RCC 7860 (cell line): Measurements from ENCODE around the gene MIF4GD.

Experiments
- DNase-seq: peaks from one replicate; pipeline ENCODE4 v3.0.0-alpha.2; 2015; ENCODE audit warnings: low spot score
- FAIRE-seq: peaks from 2 replicates; lab custom pipeline; 2012; peaks lifted over from hg19 to GRCh38; lab: Jason Lieb, UNC

The MIF4GD gene

GRCh38 chr17:75238684-75239191 lies 32.3 kb downstream of the MIF4GD start:
- peak; percentile 65 for DNase-seq
- FAIRE-seq, result no peak

DNA sequence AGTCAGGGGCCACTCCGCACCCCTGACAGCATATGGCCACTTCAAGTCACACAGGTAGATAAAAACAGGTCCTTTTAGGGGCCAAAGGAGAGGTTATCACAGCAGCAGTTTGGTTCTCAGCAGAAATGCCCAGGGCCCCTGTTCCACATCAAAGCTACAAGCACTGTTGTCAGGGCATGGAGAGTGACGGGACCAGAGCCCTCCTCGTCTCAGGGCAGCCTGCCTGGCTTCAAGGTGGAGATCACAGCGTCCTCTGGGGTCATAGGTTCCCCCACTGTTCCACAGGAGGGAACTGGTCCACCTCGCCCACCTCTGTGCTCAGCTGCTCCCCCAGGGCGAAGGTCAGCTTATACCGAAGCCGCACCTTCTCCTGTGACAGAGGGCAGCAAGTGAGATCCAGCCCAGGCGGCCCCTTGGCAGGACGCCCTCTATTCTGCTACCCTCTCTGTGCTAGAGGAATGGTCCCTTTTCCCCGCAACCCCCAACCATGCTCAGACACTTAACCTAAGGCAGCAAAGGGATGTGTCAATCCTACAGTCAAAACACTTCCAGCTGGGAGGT lies 32.9 kb downstream of the MIF4GD start:
- no peak for DNase-seq
- FAIRE-seq, result no peak

GRCh38 chr17:75237100-75238014 lies 33.7 kb downstream of the MIF4GD start:
- DNase-seq, result no peak
- FAIRE-seq, result no peak

DNA sequence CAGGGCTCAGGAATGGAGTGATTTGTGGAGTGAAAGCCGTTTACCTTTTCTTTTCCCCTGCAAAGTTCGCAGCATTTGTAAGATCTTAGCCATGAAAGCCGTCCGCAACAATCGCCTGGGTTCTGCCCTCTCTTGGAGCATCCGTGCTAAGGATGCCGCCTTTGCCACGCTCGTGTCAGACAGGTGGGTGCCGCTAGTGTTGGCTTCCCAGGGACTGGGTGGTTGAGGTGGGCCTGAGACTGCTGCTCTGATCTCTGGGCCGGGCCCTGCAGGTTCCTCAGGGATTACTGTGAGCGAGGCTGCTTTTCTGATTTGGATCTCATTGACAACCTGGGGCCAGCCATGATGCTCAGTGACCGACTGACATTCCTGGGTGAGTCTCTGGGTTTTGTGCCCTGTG lies 38.2 kb downstream of the MIF4GD start:
- no peak for DNase-seq
- FAIRE-seq, result no peak

- FAIRE-seq (no peak), DNase-seq (no peak)
These were observed 39.1 kb downstream of the MIF4GD start for GRCh38 chr17:75231741-75232464.

GRCh38 chr17:75231071-75231470 lies 40.0 kb downstream of the MIF4GD start:
- no peak for DNase-seq
- no peak for FAIRE-seq

- DNase-seq (no peak), FAIRE-seq (no peak)
These were observed 42.2 kb downstream of the MIF4GD start for GRCh38 chr17:75228847-75229246.

- FAIRE-seq (no peak), DNase-seq (no peak)
These were observed 42.7 kb downstream of the MIF4GD start for GRCh38 chr17:75228305-75228704.

GRCh38 chr17:75227729-75228128 lies 43.3 kb downstream of the MIF4GD start:
- DNase-seq, result no peak
- FAIRE-seq, result no peak

DNA sequence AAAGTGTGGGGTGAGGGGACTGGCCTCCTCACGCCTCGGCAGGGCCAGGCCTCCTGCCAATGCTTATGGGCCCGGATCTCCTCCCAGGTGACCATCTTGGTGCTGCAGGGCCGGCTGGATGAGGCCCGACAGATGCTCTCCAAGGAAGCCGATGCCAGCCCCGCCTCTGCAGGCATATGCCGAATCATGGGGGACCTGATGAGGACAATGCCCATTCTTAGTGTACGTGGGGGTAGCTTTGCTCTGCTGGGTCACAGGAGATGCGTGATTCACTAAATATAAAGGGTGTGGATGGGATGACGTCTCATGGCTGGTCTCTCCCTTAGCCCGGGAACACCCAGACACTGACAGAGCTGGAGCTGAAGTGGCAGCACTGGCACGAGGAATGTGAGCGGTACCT lies 46.0 kb downstream of the MIF4GD start:
- DNase-seq (no peak), FAIRE-seq (no peak)

GRCh38 chr17:75219815-75220214 lies 51.2 kb downstream of the MIF4GD start:
- DNase-seq (no peak), FAIRE-seq (no peak)

DNA sequence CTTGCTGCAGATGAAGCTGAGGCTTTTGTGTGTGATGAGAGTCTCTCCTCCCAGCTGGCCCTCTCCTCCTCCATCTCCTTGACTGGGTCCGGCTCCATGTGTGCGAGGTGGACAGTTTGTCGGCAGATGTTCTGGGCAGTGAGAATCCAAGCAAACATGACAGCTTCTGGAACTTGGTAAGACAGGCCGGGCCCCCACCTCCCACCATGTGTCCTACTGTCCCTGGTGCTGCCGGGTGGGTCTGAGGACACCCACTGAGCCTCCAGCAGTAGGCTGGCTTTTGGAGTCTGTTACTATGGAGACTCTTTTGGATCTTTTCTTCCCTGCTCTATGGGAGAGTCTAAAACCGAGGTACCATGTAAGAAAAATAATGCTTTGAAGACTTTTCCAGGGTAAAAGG lies 52.9 kb downstream of the MIF4GD start:
- DNase-seq (no peak), FAIRE-seq (no peak)
